ENCODE results near the gene RNASE7.

GRCh38 chr14:20996521-20996920 lies 45.6 kb upstream of the RNASE7 start:
- no peak for TF ChIP-seq TAF1 (IDR thresholded peaks at IDR 0.05; ENCODE audit: borderline replicate concordance, low read depth, low read length)
- no peak for TF ChIP-seq POLR2A (IDR thresholded peaks at IDR 0.05; ENCODE audit: low read depth, low read length)
